Neural cell (in vitro differentiated cells): ENCODE data around the gene CTSH. TPM values are rescaled to one million over a fixed set of nuclear protein-coding genes. Genes with fewer than 3 reads are reported as not detected.

Experiments used
- H2AFZ ChIP-seq: fragments of 200-600, 300-800 bp; sonication (generic), shearing (Covaris generic); 2 replicates; pipeline ENCODE4 v1.6.0; 2014; ENCODE audit warnings: low read depth, mild to moderate bottlenecking, antibody characterized with exemption, low read length, moderate library complexity
- H3F3A ChIP-seq: fragments of 200-600 bp; shearing (Covaris generic); 2 replicates; pipeline ENCODE4 v1.6.1; 2016; ENCODE audit warnings: mild to moderate bottlenecking, moderate library complexity, mixed read lengths, antibody characterized with exemption, low read length; ENCODE audit not compliant: insufficient read depth, poor library complexity, severe bottlenecking
- H3K27ac ChIP-seq: fragments of 200-600, 300-800 bp; sonication (generic), shearing (Covaris generic); 2 replicates; pipeline ENCODE4 v1.5.1; 2014; ENCODE audit warnings: mild to moderate bottlenecking, low read length, moderate library complexity
- H3K27me3 ChIP-seq: fragments of 300-800, 200-600 bp; sonication (generic), shearing (Covaris generic); 2 replicates; pipeline ENCODE4 v1.6.0; 2014; ENCODE audit warnings: mild to moderate bottlenecking, low read depth, low read length, moderate library complexity; ENCODE audit not compliant: insufficient read depth
- H3K36me3 ChIP-seq: fragments of 300-800, 200-600 bp; sonication (generic), shearing (Covaris generic); 2 replicates; pipeline ENCODE4 v1.5.1; 2014; ENCODE audit warnings: mild to moderate bottlenecking, antibody characterized with exemption, low read length, moderate library complexity; ENCODE audit not compliant: insufficient read depth
- H3K4me2 ChIP-seq: fragments of 300-800, 200-600 bp; sonication (generic), shearing (Covaris generic); 2 replicates; pipeline ENCODE4 v1.6.0; 2014; ENCODE audit warnings: mild to moderate bottlenecking, low read length
- H3K4me3 ChIP-seq: fragments of 300-800, 200-600 bp; sonication (generic), shearing (Covaris generic); 2 replicates; pipeline ENCODE4 v1.5.1; 2014; ENCODE audit warnings: mild to moderate bottlenecking, low read length, moderate library complexity
- H3K79me2 ChIP-seq: fragments of 200-600 bp; shearing (Covaris generic); replicated peaks from 2 replicates; pipeline ENCODE4 v1.6.0; 2014; ENCODE audit warnings: mild to moderate bottlenecking, low read length, moderate library complexity; ENCODE audit not compliant: insufficient read depth
- H3K9ac ChIP-seq: fragments of 300-800, 200-600 bp; sonication (generic), shearing (Covaris generic); 2 replicates; pipeline ENCODE4 v1.6.1; 2016; ENCODE audit warnings: mild to moderate bottlenecking, low read length, mixed read lengths
- H3K9me2 ChIP-seq: fragments of 200-600 bp; shearing (Covaris generic); 2 replicates; pipeline ENCODE4 v1.6.1; 2016; ENCODE audit warnings: mild to moderate bottlenecking, low read length, mixed read lengths; ENCODE audit not compliant: insufficient read depth
- H3K9me3 ChIP-seq: fragments of 200-600, 300-800 bp; sonication (generic), shearing (Covaris generic); 2 replicates; pipeline ENCODE4 v1.6.1; 2016; ENCODE audit warnings: mild to moderate bottlenecking, mixed run types, low read length, moderate library complexity, mixed read lengths
- H4K20me1 ChIP-seq: fragments of 200-600 bp; shearing (Covaris generic); 2 replicates; pipeline ENCODE4 v1.6.1; 2016; ENCODE audit warnings: mild to moderate bottlenecking, mixed run types; ENCODE audit not compliant: insufficient read depth
- EP300 ChIP-seq: fragments of 450-650 bp; conservative IDR thresholded peaks from 2 replicates; pipeline ENCODE4 v1.6.1; 2014; ENCODE audit warnings: antibody characterized with exemption, mild to moderate bottlenecking, moderate library complexity; ENCODE audit not compliant: poor library complexity, severe bottlenecking
- EZH2 ChIP-seq: fragments of 200-600, 300-800 bp; shearing (Covaris generic), sonication (generic); IDR thresholded peaks from 2 replicates; pipeline ENCODE4 v1.6.1; 2014; ENCODE audit warnings: antibody characterized with exemption, low read length, borderline replicate concordance, mild to moderate bottlenecking; ENCODE audit not compliant: insufficient read depth, poor library complexity, severe bottlenecking
- MXI1 ChIP-seq: fragments of 450-650 bp; conservative IDR thresholded peaks from 2 replicates; pipeline ENCODE4 v1.6.1; 2014; ENCODE audit warnings: antibody characterized with exemption, mild to moderate bottlenecking; ENCODE audit not compliant: poor library complexity, severe bottlenecking
- POLR2AphosphoS5 ChIP-seq: IDR thresholded peaks from 2 replicates; pipeline ENCODE4 v1.6.1; 2012
- RAD21 ChIP-seq: fragments of 450-650 bp; conservative IDR thresholded peaks from 2 replicates; pipeline ENCODE4 v1.6.1; 2014; ENCODE audit warnings: antibody characterized with exemption, mild to moderate bottlenecking, moderate library complexity
- REST ChIP-seq: IDR thresholded peaks from 2 replicates; pipeline ENCODE4 v1.6.1; 2012; ENCODE audit warnings: borderline replicate concordance
- SMC3 ChIP-seq: fragments of 450-650 bp; conservative IDR thresholded peaks from 2 replicates; pipeline ENCODE4 v1.6.1; 2014; ENCODE audit warnings: antibody characterized with exemption, mild to moderate bottlenecking, moderate library complexity; ENCODE audit not compliant: poor library complexity
- TAF1 ChIP-seq: IDR thresholded peaks from 2 replicates; pipeline ENCODE4 v1.6.1; 2012; ENCODE audit warnings: low read depth
- polyA plus RNA-seq: library from polyadenylated mRNA; depleted of rRNA; stranded (reverse); fragments of >200 nt; gene quantifications from 2 replicates; pipeline ENCODE4 v1.2.3, GENCODE V29; 2014
- TF ChIP-seq, protein P1 (sequence below): fragments of 450-650 bp; IDR thresholded peaks from 2 replicates; pipeline ENCODE4 v1.5.1; 2014; ENCODE audit warnings: antibody characterized with exemption, mild to moderate bottlenecking, moderate library complexity; ENCODE audit not compliant: poor library complexity, severe bottlenecking

Gene CTSH
- polyA plus RNA-seq, 1 donor from 2014 or later, result 3.3 TPM

DNA sequence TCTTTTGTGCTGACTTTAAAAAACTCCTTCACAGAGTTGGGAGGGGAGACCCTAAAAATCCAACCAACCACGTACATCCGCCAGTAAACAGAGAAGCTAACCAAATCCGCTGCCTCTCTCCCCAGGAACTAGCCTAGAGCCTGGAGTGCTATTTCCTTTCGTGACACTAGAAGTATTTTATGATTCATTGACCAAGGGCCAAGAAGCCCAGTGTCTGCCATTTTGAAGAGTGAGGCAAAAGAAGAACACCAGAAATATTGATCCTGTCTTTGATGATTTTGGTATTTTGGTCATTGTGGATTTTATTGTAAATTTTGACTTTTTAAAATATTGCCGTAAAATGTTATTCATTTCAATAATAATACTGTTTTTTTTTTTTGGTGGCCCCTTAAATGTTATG, 10.5 kb upstream of the CTSH start:
- no peak overlapping the region for H2AFZ ChIP-seq
- H3K36me3 ChIP-seq, result no peaks in the 10 kb centered on the region
- no peaks in the 10 kb centered on the region for H3K27me3 ChIP-seq
- H4K20me1 ChIP-seq, result no peaks in the 10 kb centered on the region
- no peaks in the 10 kb centered on the region for H3F3A ChIP-seq
- no peaks in the 10 kb centered on the region for H3K79me2 ChIP-seq
- H3K9me3 ChIP-seq, result no peaks in the 10 kb centered on the region
- no peak overlapping the region for H3K4me3 ChIP-seq
- TF ChIP-seq TAF1, result no peak
- no peak for TF ChIP-seq REST
- TF ChIP-seq RAD21, result no peak
- TF ChIP-seq EP300, result no peak
- no peak for TF ChIP-seq MXI1
- TF ChIP-seq POLR2AphosphoS5, result no peak
- no peak for TF ChIP-seq EZH2
- no peak for TF ChIP-seq SMC3
- TF ChIP-seq, protein P1, sequence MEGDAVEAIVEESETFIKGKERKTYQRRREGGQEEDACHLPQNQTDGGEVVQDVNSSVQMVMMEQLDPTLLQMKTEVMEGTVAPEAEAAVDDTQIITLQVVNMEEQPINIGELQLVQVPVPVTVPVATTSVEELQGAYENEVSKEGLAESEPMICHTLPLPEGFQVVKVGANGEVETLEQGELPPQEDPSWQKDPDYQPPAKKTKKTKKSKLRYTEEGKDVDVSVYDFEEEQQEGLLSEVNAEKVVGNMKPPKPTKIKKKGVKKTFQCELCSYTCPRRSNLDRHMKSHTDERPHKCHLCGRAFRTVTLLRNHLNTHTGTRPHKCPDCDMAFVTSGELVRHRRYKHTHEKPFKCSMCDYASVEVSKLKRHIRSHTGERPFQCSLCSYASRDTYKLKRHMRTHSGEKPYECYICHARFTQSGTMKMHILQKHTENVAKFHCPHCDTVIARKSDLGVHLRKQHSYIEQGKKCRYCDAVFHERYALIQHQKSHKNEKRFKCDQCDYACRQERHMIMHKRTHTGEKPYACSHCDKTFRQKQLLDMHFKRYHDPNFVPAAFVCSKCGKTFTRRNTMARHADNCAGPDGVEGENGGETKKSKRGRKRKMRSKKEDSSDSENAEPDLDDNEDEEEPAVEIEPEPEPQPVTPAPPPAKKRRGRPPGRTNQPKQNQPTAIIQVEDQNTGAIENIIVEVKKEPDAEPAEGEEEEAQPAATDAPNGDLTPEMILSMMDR, result no peak
- no peaks in the 10 kb centered on the region for H3K9me2 ChIP-seq
- no peak overlapping the region for H3K9ac ChIP-seq
- no peak overlapping the region for H3K4me2 ChIP-seq
- H3K27ac ChIP-seq, result no peak overlapping the region

- Histone ChIP-seq H3K9ac (no peak overlapping the region), H3K27ac (no peak overlapping the region), H3K9me2 (no peaks in the 10 kb centered on the region), H3K79me2 (no peaks in the 10 kb centered on the region), H4K20me1 (no peaks in the 10 kb centered on the region), H3K27me3 (no peaks in the 10 kb centered on the region), H3K36me3 (no peaks in the 10 kb centered on the region), H3K4me2 (no peak overlapping the region), H3K9me3 (no peaks in the 10 kb centered on the region), H3F3A (no peaks in the 10 kb centered on the region), H3K4me3 (no peak overlapping the region), H2AFZ (no peak overlapping the region)
- TF ChIP-seq REST (no peak), MXI1 (no peak), TAF1 (no peak), RAD21 (no peak), POLR2AphosphoS5 (no peak), SMC3 (no peak), EZH2 (no peak), EP300 (no peak)
- TF ChIP-seq, protein P1, result no peak
These were observed 7.0 kb upstream of the CTSH start for GRCh38 chr15:78951841-78952238.
